ENCODE data around the gene SORCS2.

SORCS2 gene

DNA sequence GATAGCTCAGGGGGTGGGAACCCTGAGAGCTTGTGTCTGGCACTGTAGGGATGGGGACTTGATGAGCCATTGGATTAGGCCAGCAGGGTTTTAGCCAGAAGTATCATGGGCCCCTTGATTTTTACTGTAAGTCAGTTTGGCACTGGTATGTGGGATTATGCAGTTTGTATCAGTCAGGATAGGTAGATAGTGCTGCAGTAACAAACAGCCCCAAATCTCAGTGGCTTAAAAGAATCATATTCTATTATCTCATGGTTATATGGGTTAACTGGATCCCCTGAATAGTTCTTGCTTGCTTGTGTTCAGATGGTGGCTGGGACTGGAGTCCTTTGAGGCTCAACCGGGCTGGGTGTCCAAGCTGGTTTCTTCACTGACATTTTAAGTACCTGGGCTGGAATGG, 56.5 kb downstream of the SORCS2 start:
- no peak for DNase-seq

GRCh38 chr4:7251321-7251720, 59.0 kb downstream of the SORCS2 start:
- DNase-seq, result no peak

DNA sequence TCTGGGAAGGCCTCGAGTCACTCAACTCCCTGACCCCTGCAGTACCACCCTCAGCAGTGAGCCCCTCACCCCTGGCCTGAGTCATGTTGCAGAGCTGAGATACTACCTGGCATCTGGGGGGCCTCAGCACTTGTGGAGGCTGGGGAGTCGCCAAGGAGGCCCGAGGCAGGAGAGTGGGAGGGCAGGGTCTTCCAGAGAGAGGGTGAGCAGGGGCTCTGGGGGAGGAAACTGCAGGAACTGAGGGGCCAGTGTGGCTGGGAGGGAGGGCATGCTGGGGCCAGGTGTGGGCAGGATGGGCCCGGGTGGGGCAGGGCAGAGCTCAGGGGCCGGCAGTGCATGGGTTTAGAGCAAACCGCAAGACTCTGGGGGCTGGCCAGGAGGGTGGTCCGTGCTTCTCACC, 59.7 kb downstream of the SORCS2 start:
- DNase-seq, result no peak

DNA sequence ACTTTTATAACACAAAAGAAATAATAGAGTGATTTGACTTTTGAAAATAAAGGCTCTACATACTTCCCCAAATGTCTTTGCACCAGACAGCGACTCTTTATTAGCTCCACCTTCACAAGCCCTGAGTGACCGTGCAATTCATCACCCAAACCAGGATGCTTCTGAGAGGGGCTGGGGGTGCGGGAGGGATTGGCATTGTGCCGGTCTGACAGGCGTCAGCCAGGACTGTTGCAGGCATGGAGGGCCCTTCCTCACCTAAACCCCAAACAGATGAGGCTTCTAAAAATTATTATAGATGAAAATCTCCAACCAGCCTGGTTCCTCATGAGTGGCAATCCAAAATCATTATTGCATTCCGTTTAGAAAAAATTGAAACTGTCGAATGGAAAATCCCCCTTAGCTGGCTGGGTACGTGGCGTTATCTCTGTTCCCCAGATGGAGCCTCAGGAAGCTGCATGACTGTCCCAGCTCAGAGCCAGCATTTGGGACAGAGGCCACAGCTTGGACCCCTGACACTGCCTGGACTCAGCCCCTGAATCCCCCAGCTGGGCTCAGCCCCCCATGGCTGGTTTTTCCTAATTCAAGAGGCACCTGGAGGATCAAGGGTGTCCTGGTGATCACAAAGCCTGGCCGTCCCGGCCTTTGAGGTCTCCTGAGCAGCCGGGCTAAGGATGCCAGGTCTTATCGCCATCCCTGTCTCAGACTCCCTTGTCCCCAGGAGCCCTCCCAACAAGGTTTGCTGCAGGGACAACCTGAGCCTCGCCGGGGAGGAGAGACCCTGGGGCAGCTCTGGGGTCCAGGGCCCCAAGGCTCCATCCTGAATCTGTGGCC, 60.4 kb downstream of the SORCS2 start:
- no peak for DNase-seq

- no peak for DNase-seq
These were observed 61.0 kb downstream of the SORCS2 start for GRCh38 chr4:7253341-7253700.

GRCh38 chr4:7253837-7254236, 61.5 kb downstream of the SORCS2 start:
- DNase-seq, result peak in 1 of 2 experiments; percentile 51

DNA sequence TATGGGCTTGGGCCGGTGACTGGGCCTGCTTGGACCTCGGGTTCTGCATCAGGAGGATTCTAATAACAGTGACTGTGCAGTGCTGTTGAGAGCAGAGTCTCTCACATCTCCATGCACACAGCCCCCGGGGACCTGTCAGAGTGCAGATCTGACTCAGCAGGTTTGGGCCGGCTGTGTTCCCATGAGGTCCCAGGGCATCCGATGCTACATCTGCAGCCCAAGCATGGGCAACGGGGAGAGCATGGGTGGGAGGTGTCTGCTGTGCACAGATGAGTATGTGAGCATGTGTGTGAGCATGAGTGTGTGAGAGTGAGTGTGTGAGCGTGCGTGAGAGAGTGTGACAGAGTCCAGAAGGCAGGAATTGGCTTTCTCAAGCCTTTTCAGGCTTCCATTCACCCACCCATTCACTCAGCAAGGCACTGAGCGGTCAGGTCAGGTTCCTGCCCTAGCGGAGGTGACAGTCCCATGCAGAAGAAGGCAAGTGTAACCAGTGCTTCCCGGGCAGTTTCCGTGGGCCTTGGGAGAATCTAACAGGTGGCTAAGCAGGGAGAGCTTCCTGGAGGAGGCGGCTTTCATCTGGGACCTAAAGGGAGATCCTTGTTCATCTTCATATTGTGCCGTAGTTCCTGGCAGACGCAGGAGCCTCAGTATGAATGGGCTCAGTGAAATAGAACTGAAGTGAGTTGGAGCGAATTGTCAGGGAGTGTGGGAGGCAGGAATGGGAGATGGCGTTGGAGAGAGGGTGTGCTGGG, 62.6 kb downstream of the SORCS2 start:
- DNase-seq, result peak; percentile 22 to 61

- peak; percentile 49 to 73 for DNase-seq
These were observed 63.1 kb downstream of the SORCS2 start for GRCh38 chr4:7255488-7255881.

DNA sequence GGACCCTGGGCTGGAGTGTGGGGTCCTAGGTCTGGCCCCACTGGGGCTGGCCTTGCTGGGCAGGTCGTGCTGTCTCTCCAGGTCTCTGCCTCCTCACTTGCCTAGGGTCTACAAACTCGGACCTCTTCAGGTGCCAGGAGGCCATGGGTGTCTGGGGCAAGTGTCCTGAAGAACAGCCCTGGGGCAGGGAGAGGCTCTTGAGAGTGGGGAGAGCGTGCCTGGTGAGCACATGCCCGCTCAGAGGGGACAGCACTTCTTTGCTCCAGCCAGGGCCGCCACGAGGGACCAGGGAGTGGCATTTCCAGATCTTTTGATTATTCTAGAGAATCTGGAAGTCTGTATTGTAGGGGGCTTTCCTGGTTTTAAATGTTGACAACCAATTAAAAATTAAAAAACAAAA, 63.7 kb downstream of the SORCS2 start:
- DNase-seq, result no peak

DNA sequence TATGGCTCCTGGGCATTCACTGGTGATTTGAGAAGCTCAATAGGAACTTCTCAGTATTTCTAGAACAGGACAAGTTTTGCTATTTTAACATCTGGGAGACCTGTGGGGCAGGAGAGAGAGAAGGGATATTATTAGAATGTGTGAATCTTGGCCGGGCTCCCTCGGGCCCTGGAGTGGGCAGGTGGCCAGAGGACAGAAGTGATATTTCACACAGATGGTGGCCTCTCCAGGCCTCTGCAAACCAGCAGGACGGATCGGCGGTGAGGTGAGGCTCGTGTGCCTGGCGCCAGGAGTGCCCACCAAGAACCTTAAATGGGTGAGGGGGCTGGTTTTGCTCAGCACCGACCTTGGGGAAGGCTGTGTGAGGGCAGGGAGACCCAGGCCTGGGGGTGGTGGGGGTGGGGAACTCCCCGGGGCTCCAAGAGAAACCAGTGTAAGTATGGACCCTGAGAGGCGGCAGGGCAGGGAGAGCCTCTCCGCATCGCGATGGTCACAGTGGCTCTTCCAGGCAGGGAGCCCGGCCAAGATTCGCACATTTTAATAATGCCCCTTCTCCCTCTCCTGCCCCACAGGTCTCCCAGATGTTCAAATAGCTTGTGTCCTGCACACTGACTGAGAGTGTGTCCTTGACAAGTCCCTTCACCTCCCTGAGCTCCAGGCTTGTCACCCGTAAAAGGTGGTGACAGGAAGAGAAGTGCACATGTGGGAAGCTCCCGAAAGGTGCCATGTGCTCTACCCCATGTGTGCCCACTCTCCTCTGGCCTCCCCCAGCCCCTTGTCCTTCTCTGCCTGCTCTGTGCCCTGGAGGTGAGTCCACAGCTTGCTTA, 64.9 kb downstream of the SORCS2 start:
- peak; percentile 39 to 78 for DNase-seq

DNA sequence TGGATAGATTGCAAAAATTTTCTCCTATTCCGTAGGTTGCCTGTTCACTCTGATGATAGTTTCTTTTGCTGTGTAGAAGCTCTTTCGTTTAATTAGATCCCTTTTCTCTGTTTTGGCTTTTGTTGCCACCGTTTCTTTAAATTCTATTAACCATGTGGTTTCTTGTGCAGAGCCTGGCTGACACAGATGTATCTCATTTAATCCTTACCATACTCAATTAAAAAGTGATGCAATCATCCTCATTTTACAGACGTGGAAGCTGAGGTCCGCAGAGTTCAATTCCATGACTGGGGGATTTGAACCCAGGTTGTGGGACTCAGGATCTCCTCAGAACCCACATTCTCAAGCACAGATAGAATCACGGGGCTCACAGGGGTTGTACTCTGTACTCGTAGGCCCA, 66.7 kb downstream of the SORCS2 start:
- no peak for DNase-seq

DNA sequence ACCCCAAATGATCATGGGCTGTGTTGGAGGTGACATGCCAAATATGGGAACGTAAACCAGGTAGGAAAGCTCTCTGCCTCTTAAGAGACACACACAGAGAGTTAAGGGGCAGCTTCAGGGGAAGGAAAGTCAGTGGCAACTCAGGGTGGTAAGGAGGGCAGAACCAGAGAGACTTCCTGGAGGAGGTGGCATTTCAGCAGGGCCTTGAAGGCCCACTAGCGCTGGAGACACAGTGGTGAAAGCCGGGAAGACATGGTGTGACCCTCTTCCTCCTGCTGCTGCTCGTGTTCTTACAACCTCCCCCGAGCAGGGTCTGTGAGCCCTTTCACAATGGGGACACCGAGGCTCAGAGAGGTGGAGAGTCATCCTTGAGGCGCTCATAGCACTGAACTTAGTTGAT, 68.2 kb downstream of the SORCS2 start:
- no peak for DNase-seq

DNA sequence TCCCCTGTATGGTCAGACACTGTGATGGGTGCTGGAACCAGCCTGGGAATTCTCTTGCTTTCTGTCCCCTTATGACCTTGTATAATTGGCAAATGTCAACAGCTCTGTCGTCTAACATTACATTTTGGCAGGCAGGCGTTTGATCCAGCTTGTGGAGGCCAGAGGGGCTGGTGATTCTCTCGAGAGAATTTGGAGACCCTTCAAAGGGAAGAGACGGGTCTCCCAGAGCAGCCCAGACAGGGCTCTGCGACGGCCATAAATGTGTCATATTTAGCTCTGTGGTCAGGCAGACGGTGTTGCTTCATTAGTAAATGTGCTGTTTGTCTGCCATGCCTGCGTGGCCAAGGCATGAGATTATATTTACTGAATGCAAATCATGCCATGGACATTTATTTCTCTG, 68.7 kb downstream of the SORCS2 start:
- DNase-seq, result peak in 1 of 2 experiments; percentile 37

DNA sequence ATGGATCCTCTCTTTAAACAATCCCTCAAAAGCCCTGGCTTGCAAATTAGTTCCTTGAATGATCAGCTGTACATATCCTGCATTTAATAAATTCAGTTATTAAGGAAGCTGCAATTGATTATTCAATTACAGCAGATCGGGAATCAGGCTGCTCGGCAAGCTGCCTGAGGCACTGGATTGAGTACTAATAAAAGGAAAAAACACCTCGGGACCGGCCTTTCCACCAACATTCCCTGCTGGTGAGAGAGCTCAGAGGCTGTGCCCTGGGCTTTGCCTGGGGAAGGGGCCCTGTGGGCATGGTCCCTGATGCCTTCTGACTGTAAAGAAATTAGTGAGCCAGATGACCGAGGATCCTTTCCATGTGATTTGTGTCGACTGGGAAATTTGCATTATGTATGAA, 69.2 kb downstream of the SORCS2 start:
- no peak for DNase-seq

DNA sequence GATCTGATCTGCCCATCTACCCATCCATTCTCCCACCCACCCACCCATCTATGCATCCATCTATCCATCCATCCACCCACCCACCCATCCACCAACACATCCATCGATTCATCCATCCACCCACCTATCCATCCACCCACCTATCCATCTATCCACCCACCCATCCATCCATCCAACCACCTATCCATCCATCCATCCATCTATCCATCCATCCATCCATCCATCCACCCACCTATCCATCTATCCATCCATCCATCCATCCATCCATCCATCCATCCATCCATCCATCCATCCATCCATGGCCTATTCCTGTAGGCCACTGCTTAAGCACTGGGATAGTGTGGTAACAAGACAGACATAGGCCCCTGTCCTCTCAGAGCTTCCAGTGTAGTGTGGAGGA, 69.8 kb downstream of the SORCS2 start:
- no peak for DNase-seq

DNA sequence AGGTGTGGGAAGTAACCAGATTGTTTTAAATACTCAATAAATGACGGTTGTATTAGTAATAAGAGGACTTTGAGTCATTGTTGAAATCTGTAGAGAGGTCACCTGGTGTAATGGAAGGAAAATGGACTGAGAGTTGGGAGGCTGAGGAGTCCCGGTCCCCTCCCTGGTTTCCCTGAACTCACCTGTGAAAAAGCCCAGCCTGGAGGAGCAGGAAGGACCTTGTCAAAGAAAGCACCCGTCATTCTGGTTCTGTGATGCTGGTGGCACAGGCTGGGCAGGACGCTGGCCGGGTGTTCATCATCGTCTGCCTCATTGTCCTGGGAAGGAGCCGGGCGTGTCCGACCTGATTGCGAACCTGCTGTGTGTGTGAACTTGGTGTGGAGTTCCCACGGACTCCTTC, 70.8 kb downstream of the SORCS2 start:
- DNase-seq, result no peak

DNA sequence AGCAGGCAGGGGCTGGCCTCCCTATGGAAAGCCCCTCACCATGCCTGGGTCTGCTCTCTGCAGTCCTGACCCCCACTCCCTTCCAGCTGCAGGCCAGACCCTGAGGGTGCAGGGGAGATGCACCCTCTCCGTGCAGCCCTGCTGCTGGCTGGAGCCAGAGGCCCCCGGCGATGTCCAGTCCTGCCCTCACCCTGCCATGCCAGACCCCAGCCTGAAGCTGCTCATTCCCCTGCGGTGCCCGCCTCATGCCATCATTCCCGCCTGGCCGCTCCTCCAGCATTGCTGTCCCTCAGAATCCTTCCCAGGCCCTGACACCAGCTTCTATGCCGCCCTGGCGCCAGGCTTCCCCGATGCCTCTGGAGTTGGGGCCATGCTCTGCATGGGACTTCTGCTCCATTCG, 72.4 kb downstream of the SORCS2 start:
- no peak for DNase-seq

GRCh38 chr4:7266525-7267292, 74.4 kb downstream of the SORCS2 start:
- no peak for DNase-seq

DNA sequence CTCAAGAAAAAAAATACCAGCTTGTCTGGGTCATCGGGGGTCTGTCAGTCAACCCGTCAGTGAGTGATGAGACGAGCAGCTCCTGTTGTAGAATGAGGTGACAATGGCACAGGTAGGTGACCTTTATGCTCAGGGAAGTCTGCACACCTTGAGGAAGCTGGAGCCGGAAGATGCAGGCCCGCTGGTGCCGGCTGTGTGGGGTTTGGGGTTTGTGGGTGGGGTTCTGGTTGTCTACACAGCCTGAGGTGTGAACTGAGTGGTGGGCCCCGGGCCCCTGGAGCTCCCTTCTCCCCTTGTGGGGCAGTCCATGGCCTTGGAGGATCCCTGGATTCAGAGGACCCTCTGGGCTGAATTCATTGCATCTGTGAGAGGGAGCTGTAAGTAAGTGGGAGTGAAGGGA, 75.5 kb downstream of the SORCS2 start:
- DNase-seq, result no peak

DNA sequence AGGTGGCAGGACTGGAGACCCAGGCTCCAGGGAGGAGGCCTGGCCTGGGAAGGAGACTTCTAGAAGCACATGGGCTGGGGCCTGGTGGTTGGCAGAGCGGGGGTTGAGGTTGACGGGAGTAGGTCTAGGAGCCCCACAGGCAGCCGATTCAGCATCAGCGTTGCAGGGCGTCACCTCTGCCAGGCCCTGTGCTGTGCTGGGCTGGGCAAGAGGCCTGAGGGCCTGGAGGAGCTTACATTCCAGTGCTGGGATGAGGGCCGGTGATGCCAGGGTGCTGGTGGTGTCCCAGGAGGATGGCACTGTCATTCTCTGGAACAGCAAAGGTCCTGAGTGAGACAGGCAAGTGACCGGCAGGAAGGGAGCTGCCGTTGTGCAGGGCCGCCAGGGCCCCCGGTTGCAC, 76.6 kb downstream of the SORCS2 start:
- no peak for DNase-seq

GRCh38 chr4:7270121-7270520, 77.8 kb downstream of the SORCS2 start:
- no peak for DNase-seq

GRCh38 chr4:7272404-7272803, 80.1 kb downstream of the SORCS2 start:
- no peak for DNase-seq

Measured in NCI-H524 (cell line).